Hepatocyte (in vitro differentiated cells): ENCODE data around the gene SRMS. TPM values are rescaled to one million over a fixed set of nuclear protein-coding genes. Genes with fewer than 3 reads are reported as not detected.

Source experiments
- DNase-seq: peaks from one replicate; pipeline ENCODE4 v3.0.0-alpha.2; 2016; ENCODE audit warnings: low spot score
- H2AFZ ChIP-seq: fragments of 200-600 bp; sonication (generic); 2 replicates; pipeline ENCODE4 v1.6.0; 2016; ENCODE audit warnings: antibody characterized with exemption, mild to moderate bottlenecking
- H3K27ac ChIP-seq: fragments of 200-600 bp; sonication (generic); 2 replicates; pipeline ENCODE4 v1.5.1; 2016; ENCODE audit warnings: mild to moderate bottlenecking
- H3K27me3 ChIP-seq: fragments of 200-600 bp; sonication (generic); 2 replicates; pipeline ENCODE4 v1.6.1; 2016
- H3K36me3 ChIP-seq: fragments of 200-600 bp; sonication (generic); replicated peaks from 2 replicates; pipeline ENCODE4 v1.5.1; 2016; ENCODE audit warnings: low read depth; ENCODE audit not compliant: insufficient read depth
- H3K4me1 ChIP-seq: fragments of 200-600 bp; sonication (generic); 2 replicates; pipeline ENCODE4 v1.5.1; 2016; ENCODE audit warnings: mild to moderate bottlenecking, moderate library complexity; ENCODE audit not compliant: insufficient read depth
- H3K4me2 ChIP-seq: fragments of 200-600 bp; sonication (generic); 2 replicates; pipeline ENCODE4 v1.6.0; 2016
- H3K4me3 ChIP-seq: fragments of 200-600 bp; sonication (generic); 2 replicates; pipeline ENCODE4 v1.5.1; 2016; ENCODE audit warnings: mild to moderate bottlenecking
- H3K79me2 ChIP-seq: fragments of 200-600 bp; sonication (generic); 2 replicates; pipeline ENCODE4 v1.6.0; 2017; ENCODE audit warnings: mild to moderate bottlenecking
- H3K9me2 ChIP-seq: fragments of 200-600 bp; sonication (generic); replicated peaks from 2 replicates; pipeline ENCODE4 v1.6.0; 2017; ENCODE audit warnings: mild to moderate bottlenecking; ENCODE audit not compliant: insufficient read depth
- H3K9me3 ChIP-seq: fragments of 200-600 bp; sonication (generic); 2 replicates; pipeline ENCODE4 v1.5.1; 2016; ENCODE audit warnings: low read depth, mild to moderate bottlenecking
- H4K20me1 ChIP-seq: fragments of 200-600 bp; sonication (generic); 2 replicates; pipeline ENCODE4 v1.6.0; 2016; ENCODE audit warnings: mild to moderate bottlenecking; ENCODE audit not compliant: insufficient read depth, poor library complexity, severe bottlenecking
- EZH2 ChIP-seq: fragments of 200-600 bp; sonication (generic); IDR thresholded peaks from 2 replicates; pipeline ENCODE4 v1.6.1; 2016; ENCODE audit warnings: antibody characterized with exemption, mild to moderate bottlenecking, borderline replicate concordance
- EZH2phosphoT487 ChIP-seq: fragments of 200-600 bp; sonication (generic); IDR thresholded peaks from one replicate; pipeline ENCODE4 v1.6.1; 2018; ENCODE audit warnings: antibody characterized with exemption, mild to moderate bottlenecking, low read depth, moderate library complexity; ENCODE audit not compliant: unreplicated experiment, severe bottlenecking
- WGBS: methylation state at CpG from one replicate; pipeline ENCODE4 v1.1.6; 2016; ENCODE audit warnings: low lambda C conversion rate; ENCODE audit errors: missing lambda C conversion rate; 5-methylcytosine and 5-hydroxymethylcytosine counted together
- polyA plus RNA-seq: library from polyadenylated mRNA; unstranded; fragments of >200 nt; fragmentation: Nextera tagmentation; extraction: Ambion mirVana; gene quantifications from 2 replicates; pipeline ENCODE4 v1.2.1, GENCODE V29; 2016
- total RNA-seq: library from RNA; depleted of rRNA; stranded (reverse); fragments of >200 nt; gene quantifications from 2 replicates; pipeline ENCODE4 v1.2.3, GENCODE V29; 2014
- TF ChIP-seq, protein P1 (sequence below): fragments of 200-600 bp; sonication (generic); IDR thresholded peaks from 2 replicates; pipeline ENCODE4 v1.5.1; 2016; ENCODE audit warnings: antibody characterized with exemption, mild to moderate bottlenecking; ENCODE audit not compliant: poor library complexity

SRMS gene
- total and polyA plus RNA-seq, 2 experiments from 2014 or later, result not detected

DNA sequence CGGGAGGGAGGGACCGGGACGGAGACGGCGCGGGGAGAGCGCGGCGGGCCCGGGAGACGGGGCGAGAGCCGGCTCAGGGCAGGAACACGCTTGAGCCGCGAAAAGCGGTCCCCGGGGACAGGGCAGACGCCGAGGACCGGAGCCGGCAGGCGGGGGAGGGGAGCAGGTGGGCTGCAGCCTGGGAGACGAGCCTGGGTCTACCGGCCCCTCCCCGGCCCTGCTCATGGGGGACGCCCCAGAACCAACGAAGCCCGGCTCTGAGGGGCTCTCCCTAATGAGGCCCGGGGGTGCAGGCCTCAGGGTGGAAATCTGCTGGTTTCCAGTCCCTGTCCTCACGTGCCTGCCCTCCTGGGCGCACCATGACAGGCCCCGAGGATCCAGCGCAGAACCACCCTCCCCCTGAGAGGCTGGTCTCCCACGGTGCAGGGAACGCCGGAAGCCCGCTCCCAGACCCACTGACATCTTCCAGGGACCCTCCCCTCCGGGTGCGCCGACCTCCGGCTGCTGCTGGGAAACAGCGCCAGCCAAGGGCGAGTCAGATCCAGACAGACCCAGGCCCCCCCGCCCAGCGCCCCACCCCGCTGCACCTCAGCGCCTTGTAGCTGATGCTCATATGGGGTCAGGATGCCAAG is 48.1 kb downstream of the SRMS start:
- no peak overlapping the region for H3K4me3 ChIP-seq
- DNase-seq, result no peak

DNA sequence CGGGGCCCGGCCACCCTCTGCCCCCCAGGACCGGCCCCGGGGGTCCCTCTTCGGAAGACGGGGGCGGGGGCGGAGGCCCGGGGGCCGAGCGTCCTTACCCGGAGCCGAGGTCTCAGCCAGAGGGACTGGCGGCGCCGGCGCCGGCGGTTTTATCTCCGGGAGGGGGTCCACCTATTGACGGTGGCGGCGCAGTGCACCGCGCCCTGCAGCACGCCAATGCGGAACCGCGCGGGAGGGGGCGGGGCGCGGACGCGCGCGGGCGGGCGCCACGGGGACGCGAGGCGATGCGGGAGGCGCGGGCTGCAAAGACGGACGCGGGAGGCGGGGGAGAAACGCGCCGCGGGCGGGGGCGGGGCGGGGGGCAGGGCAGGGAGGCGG is 48.6 kb downstream of the SRMS start, which contains the start of gene EEF1A2:
TSS of gene EEF1A2 (minus strand) at position 124 of the 378 bp plus-strand sequence. CDS start 1,320 bp downstream, outside the sequence.
- H2AFZ ChIP-seq, result no peak within 1 kb of the TSS
- 2% methylated on average over 12 of the region's 58 CpGs for WGBS

More for the DNA sequence above, 48.1 kb downstream of the SRMS start:
- no peaks in the 10 kb centered on the region for H3K9me2 ChIP-seq
- H3K79me2 ChIP-seq, result no peaks in the 10 kb centered on the region
- peak overlapping the region; percentile 90 for H3K4me2 ChIP-seq
- H3K4me1 ChIP-seq, result peaks cover 8% of the 10 kb centered on the region
- H3K36me3 ChIP-seq, result no peaks in the 10 kb centered on the region
- H3K27ac ChIP-seq, result no peak overlapping the region
- H3K9me3 ChIP-seq, result no peaks in the 10 kb centered on the region
- no peak overlapping the region for H2AFZ ChIP-seq
- no peaks in the 10 kb centered on the region for H4K20me1 ChIP-seq
- H3K27me3 ChIP-seq, result peaks cover 29% of the 10 kb centered on the region
- TF ChIP-seq EZH2 (no peak), EZH2phosphoT487 (no peak)
- TF ChIP-seq, protein P1, sequence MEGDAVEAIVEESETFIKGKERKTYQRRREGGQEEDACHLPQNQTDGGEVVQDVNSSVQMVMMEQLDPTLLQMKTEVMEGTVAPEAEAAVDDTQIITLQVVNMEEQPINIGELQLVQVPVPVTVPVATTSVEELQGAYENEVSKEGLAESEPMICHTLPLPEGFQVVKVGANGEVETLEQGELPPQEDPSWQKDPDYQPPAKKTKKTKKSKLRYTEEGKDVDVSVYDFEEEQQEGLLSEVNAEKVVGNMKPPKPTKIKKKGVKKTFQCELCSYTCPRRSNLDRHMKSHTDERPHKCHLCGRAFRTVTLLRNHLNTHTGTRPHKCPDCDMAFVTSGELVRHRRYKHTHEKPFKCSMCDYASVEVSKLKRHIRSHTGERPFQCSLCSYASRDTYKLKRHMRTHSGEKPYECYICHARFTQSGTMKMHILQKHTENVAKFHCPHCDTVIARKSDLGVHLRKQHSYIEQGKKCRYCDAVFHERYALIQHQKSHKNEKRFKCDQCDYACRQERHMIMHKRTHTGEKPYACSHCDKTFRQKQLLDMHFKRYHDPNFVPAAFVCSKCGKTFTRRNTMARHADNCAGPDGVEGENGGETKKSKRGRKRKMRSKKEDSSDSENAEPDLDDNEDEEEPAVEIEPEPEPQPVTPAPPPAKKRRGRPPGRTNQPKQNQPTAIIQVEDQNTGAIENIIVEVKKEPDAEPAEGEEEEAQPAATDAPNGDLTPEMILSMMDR, result no peak
- WGBS, result 40% methylated on average over 12 of the region's 48 CpGs

DNA sequence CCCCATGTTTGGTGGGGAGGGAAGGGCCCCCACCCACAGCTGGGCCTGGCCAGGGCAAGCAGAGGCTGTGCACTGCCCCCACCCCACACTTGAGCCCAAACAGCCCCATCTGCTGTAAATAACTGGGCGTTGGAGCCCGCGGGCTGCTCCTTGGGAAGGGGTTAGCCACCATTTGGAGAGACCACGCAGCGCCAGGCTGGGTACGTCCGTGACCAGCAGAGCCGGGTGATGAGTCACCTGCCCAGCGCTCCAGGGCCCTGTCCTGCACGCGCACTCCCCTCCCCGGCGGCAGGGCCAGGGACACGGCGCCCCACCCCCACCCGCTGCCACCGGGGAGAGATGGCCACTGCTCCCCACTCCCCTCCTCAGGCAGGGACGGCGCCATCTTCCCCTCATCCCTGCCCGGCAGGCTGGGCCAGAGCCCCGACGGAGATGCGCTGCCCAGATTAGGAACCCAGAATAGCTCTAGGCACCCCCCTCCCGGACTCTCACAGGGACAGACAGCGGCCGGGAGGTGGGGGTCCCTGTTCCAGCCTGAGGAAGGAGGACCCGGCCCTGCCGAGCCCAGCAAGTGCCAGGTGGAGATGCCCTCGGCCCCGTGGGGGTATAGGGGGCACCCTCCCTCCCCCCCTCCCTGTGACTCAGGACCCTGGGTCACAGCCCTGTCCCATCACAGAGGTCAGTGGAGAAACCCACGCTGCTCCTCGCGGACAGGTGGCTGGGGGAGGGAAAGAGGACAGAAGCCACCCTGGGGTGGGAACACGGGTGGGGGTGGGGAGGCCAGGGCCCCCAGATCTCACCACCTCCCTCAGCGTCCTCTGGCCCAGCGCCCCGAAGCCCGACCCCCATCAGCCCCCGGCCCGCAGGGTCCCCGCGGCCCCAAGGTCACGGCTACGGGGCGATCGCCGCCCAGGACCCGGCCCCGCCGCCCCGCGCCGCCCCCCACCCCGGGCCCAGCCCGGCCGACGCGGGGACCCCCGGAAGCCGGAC is 49.3 kb downstream of the SRMS start:
- no peak overlapping the region for H2AFZ ChIP-seq
- H3K36me3 ChIP-seq, result no peaks in the 10 kb centered on the region
- H3K9me3 ChIP-seq, result no peaks in the 10 kb centered on the region
- no peak overlapping the region for H3K4me3 ChIP-seq
- DNase-seq, result peak; percentile 81
- H3K4me2 ChIP-seq, result peak overlapping the region; percentile 90
- H3K79me2 ChIP-seq, result no peaks in the 10 kb centered on the region
- no peak overlapping the region for H3K27ac ChIP-seq
- H3K27me3 ChIP-seq, result peaks cover 24% of the 10 kb centered on the region
- H3K4me1 ChIP-seq, result peaks cover 8% of the 10 kb centered on the region
- H3K9me2 ChIP-seq, result no peaks in the 10 kb centered on the region
- TF ChIP-seq, protein P1, result no peak
- TF ChIP-seq EZH2 (no peak), EZH2phosphoT487 (no peak)
- H4K20me1 ChIP-seq, result no peaks in the 10 kb centered on the region
- 4% methylated on average over 9 of the region's 60 CpGs for WGBS

More for the DNA sequence above, 48.6 kb downstream of the SRMS start, which contains the start of gene EEF1A2:
- Histone ChIP-seq H3K36me3 (no peaks in the 10 kb centered on the region), H3K79me2 (no peaks in the 10 kb centered on the region), H3K4me2 (peak within 1 kb of the TSS; percentile 90), H3K27ac (no peak within 1 kb of the TSS), H3K4me3 (no peak within 1 kb of the TSS), H4K20me1 (no peaks in the 10 kb centered on the region), H3K9me3 (no peaks in the 10 kb centered on the region), H3K4me1 (peaks cover 8% of the 10 kb centered on the region), H3K27me3 (peaks cover 26% of the 10 kb centered on the region), H3K9me2 (no peaks in the 10 kb centered on the region)
- peak; percentile 78 for DNase-seq
- TF ChIP-seq EZH2, result no peak
- TF ChIP-seq EZH2phosphoT487, result no peak
- TF ChIP-seq, protein P1, result peak; percentile 14
